Loucy (cell line): ENCODE measurements around the gene SKIC3.

Experiments used
- EZH2phosphoT487 ChIP-seq: fragments of 200-600 bp; IDR thresholded peaks from 2 replicates; pipeline ENCODE4 v1.6.1; 2018; ENCODE audit warnings: antibody characterized with exemption, mild to moderate bottlenecking, moderate library complexity, borderline replicate concordance
- TF ChIP-seq, protein P1 (sequence below): fragments of 200-600 bp; sonication (generic); conservative IDR thresholded peaks from 2 replicates; pipeline ENCODE4 v1.5.1; 2014; ENCODE audit warnings: mild to moderate bottlenecking, antibody characterized with exemption, low read length

DNA sequence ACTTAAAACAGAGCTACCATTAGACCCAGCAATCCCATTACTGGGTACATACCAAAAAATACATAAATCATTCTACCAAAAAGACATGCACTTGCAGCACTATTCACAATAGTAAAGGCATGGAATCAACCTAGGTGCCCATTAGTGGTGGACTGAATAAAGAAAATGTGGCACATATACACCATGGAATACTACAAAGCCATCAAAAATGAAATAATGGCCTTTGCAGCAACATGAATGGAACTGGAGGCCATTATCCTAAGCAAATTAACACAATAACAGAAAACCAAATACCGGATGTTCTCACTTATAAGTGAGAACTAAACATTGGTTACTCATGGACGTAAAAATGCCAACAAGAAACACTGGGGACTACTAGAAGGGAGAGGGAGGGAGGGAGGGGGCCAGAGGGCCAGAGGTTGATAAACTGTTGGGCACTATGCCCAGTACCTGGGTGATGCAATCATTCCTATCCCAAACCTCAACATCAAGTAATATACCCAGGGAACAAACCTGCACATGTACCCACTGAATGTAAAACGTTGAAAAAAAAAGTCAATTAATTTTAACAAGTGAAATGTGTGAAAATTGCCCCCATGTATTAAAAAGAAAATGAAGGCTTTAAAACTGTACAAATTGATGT lies 40.6 kb upstream of the SKIC3 start:
- no peak for TF ChIP-seq EZH2phosphoT487
- TF ChIP-seq, protein P1, sequence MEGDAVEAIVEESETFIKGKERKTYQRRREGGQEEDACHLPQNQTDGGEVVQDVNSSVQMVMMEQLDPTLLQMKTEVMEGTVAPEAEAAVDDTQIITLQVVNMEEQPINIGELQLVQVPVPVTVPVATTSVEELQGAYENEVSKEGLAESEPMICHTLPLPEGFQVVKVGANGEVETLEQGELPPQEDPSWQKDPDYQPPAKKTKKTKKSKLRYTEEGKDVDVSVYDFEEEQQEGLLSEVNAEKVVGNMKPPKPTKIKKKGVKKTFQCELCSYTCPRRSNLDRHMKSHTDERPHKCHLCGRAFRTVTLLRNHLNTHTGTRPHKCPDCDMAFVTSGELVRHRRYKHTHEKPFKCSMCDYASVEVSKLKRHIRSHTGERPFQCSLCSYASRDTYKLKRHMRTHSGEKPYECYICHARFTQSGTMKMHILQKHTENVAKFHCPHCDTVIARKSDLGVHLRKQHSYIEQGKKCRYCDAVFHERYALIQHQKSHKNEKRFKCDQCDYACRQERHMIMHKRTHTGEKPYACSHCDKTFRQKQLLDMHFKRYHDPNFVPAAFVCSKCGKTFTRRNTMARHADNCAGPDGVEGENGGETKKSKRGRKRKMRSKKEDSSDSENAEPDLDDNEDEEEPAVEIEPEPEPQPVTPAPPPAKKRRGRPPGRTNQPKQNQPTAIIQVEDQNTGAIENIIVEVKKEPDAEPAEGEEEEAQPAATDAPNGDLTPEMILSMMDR, result no peak
